ENCODE measurements around the gene EFHD1. TPM values are rescaled to one million over a fixed set of nuclear protein-coding genes. Genes with fewer than 3 reads are reported as not detected.
"Not testable (repeated sequence)": the region's sequence is repeated elsewhere in the genome, so short reads cannot be mapped to it uniquely, and the experiment has no call there.

Gene EFHD1
- total and polyA plus RNA-seq, 2 donors (not counting 1 experiment from before 2014, with no cell fraction given): not detected

DNA sequence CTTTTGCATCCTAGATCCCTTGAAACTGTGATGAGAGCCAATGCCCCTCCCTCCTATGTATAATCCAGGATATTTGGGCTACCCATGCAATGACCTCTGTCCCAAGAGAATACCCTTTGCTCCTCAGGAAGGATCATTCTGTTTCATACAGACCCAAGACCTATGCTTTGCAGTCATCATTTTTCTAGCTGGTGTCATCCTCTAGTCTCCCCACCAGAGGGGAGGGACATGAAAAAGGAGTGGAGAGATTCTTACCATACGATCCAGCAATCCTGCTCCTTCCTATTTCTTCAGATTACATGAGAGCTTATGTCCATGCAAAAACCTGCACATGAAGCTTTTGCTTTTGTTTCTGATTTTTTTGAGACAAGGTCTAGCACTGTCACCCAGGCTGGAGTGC lies 50.0 kb downstream of the EFHD1 start:
- Histone ChIP-seq H3K4me3 (ENCODE audit: control extremely low read depth in 1 of 5, extremely low read depth in 1 of 5, insufficient read depth in 1 of 5, low read depth in 2 of 5, low read length in 4 of 5) (no peak overlapping the region), H3K27me3 (replicated peaks in 1 of 4; ENCODE audit: control extremely low read depth in 1 of 4, control insufficient read depth in 3 of 4, insufficient read depth in 4 of 4, low read length in 3 of 4) (peaks cover 0 to 12% (median 2%) of the 10 kb centered on the region in 4 experiments), H3K27ac (ENCODE audit: low read length in 2 of 2) (no peak overlapping the region), H3K79me2 (ENCODE audit: control insufficient read depth, insufficient read depth, low read length) (no peaks in the 10 kb centered on the region), H3K4me2 (replicated peaks; ENCODE audit: low read depth, low read length, poor library complexity, severe bottlenecking) (no peak overlapping the region), H2AFZ (ENCODE audit: insufficient read depth, low read depth, low read length, poor library complexity, severe bottlenecking) (no peak overlapping the region), H3K36me3 (replicated peaks in 1 of 2; ENCODE audit: control extremely low read depth in 1 of 2, control insufficient read depth in 1 of 2, extremely low read depth in 1 of 2, insufficient read depth in 2 of 2, low read length in 1 of 2) (no peaks in the 10 kb centered on the region), H3K4me1 (ENCODE audit: control insufficient read depth in 2 of 2, insufficient read depth in 2 of 2, low read length in 2 of 2) (no peaks in the 10 kb centered on the region), H4K20me1 (ENCODE audit: control insufficient read depth, insufficient read depth, low read length, poor library complexity, severe bottlenecking) (no peaks in the 10 kb centered on the region), H3K9ac (ENCODE audit: low read length) (no peak overlapping the region), H3K9me3 (ENCODE audit: control extremely low read depth in 1 of 3, control insufficient read depth in 2 of 3, insufficient read depth in 1 of 3, low read length in 2 of 3) (no peaks in the 10 kb centered on the region)
- peaks cover 20% of the 10 kb centered on the region for H3K27me3 Mint-ChIP-seq
- intact Hi-C loops (cut with micrococcal nuclease): no loop called here
- no peaks in the 10 kb centered on the region for H3K9me3 Mint-ChIP-seq (ENCODE audit: insufficient read depth)
- no peaks in the 10 kb centered on the region for H3K4me1 Mint-ChIP-seq
- DNase-seq (no peak), ATAC-seq (ENCODE audit: low read depth) (no peak)
- no peak overlapping the region for H3K27ac Mint-ChIP-seq
- CTCF ChIA-PET: no interaction called here
- POLR2A ChIA-PET: no interaction called here
- no peak overlapping the region for H3K4me3 Mint-ChIP-seq
- WGBS (ENCODE audit: insufficient coverage): no CpG with 5 or more reads among the region's 1 CpG
- TF ChIP-seq, protein P1, sequence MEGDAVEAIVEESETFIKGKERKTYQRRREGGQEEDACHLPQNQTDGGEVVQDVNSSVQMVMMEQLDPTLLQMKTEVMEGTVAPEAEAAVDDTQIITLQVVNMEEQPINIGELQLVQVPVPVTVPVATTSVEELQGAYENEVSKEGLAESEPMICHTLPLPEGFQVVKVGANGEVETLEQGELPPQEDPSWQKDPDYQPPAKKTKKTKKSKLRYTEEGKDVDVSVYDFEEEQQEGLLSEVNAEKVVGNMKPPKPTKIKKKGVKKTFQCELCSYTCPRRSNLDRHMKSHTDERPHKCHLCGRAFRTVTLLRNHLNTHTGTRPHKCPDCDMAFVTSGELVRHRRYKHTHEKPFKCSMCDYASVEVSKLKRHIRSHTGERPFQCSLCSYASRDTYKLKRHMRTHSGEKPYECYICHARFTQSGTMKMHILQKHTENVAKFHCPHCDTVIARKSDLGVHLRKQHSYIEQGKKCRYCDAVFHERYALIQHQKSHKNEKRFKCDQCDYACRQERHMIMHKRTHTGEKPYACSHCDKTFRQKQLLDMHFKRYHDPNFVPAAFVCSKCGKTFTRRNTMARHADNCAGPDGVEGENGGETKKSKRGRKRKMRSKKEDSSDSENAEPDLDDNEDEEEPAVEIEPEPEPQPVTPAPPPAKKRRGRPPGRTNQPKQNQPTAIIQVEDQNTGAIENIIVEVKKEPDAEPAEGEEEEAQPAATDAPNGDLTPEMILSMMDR (IDR thresholded peaks at IDR 0.05): no peak
- TF ChIP-seq EZH2 (IDR thresholded peaks at IDR 0.05; ENCODE audit: borderline replicate concordance, insufficient read depth, low read depth, low read length, poor library complexity, severe bottlenecking): no peak

DNA sequence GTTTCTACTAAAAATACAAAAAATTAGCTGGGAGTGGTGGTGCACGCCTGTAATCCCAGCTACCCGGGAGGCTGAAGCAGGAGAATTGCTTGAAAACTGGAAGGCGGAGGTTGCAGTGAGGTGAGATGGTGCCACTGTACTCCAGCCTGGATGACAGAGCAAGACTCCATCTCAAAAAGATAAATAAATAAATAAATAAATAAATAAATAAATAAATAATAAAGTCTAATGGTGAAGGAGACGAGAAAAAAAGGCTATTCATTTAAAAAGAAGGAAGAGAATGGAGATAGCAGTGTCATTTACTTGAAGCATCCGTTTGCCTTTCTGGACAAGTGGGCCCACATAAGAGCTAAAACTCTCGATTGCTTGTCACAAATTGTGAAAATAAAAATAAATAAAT lies 52.0 kb downstream of the EFHD1 start:
- intact Hi-C loops (cut with micrococcal nuclease): not testable (repeated sequence)
- 97% methylated on average over 5 of the region's 6 CpGs for WGBS (ENCODE audit: insufficient coverage)

More for the DNA sequence above, 52.0 kb downstream of the EFHD1 start:
- H4K20me1 ChIP-seq (ENCODE audit: control insufficient read depth, insufficient read depth, low read length, poor library complexity, severe bottlenecking); H3K36me3 ChIP-seq (replicated peaks in 1 of 2; ENCODE audit: control extremely low read depth in 1 of 2, control insufficient read depth in 1 of 2, extremely low read depth in 1 of 2, insufficient read depth in 2 of 2, low read length in 1 of 2); H3K27ac ChIP-seq (ENCODE audit: low read length in 2 of 2); H3K9me3 Mint-ChIP-seq (ENCODE audit: insufficient read depth); H3K4me3 ChIP-seq (ENCODE audit: control extremely low read depth in 1 of 5, extremely low read depth in 1 of 5, insufficient read depth in 1 of 5, low read depth in 2 of 5, low read length in 4 of 5); ATAC-seq (ENCODE audit: low read depth); H3K4me2 ChIP-seq (replicated peaks; ENCODE audit: low read depth, low read length, poor library complexity, severe bottlenecking); H3K79me2 ChIP-seq (ENCODE audit: control insufficient read depth, insufficient read depth, low read length); H2AFZ ChIP-seq (ENCODE audit: insufficient read depth, low read depth, low read length, poor library complexity, severe bottlenecking); H3K27ac Mint-ChIP-seq; H3K4me1 Mint-ChIP-seq; H3K4me3 Mint-ChIP-seq; H3K9ac ChIP-seq (ENCODE audit: low read length); DNase-seq; POLR2A ChIA-PET; H3K9me3 ChIP-seq (ENCODE audit: control extremely low read depth in 1 of 3, control insufficient read depth in 2 of 3, insufficient read depth in 1 of 3, low read length in 2 of 3); H3K4me1 ChIP-seq (ENCODE audit: control insufficient read depth in 2 of 2, insufficient read depth in 2 of 2, low read length in 2 of 2); CTCF ChIA-PET: not testable (repeated sequence)
- H3K27me3 Mint-ChIP-seq: peaks cover 10% of the 10 kb centered on the region
- peaks cover 0 to 12% (median 2%) of the 10 kb centered on the region in 4 experiments for H3K27me3 ChIP-seq (replicated peaks in 1 of 4; ENCODE audit: control extremely low read depth in 1 of 4, control insufficient read depth in 3 of 4, insufficient read depth in 4 of 4, low read length in 3 of 4)
